Fibroblast of villous mesenchyme (primary cell): ENCODE results near the gene WWTR1. TPM values are rescaled to one million over a fixed set of nuclear protein-coding genes. Genes with fewer than 3 reads are reported as not detected.

Experiments
- DNase-seq: peaks from one replicate; pipeline ENCODE4 v3.0.0-alpha.2; 2010; ENCODE audit warnings: low read depth
- H3K4me3 ChIP-seq: 2 replicates; pipeline ENCODE4 v1.5.1; 2011; ENCODE audit warnings: low read depth, mild to moderate bottlenecking, low read length
- CTCF ChIP-seq: IDR thresholded peaks from 2 replicates; pipeline ENCODE4 v1.5.1; 2012; ENCODE audit warnings: low read depth, mild to moderate bottlenecking, low read length; ENCODE audit not compliant: insufficient read depth
- total RNA-seq: library from RNA; depleted of rRNA; stranded (reverse); fragments of >200 nt; gene quantifications from 2 replicates; pipeline ENCODE4 v1.2.3, GENCODE V29; 2012

The WWTR1 gene
- total RNA-seq, 1 donor: 37.6 TPM

DNA sequence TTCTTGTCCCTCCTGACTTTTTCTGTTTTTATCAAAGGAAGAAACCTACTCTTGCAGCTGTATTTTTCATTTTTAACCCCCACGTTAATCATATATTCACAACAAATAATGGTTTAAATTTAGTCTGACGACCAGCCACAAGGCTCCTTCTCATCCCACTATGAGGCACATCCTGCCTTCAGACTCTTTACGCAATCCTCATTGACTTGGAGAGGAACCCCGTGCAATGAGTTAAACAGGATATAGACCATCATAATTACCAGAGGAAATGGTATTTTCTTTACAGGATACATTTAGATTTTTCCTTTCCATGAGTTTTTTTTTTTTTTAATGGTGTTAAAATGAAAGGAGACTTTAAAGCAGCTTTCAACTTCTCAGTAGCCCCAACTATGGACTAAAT is 68.5 kb downstream of the WWTR1 start:
- no peak overlapping the region for H3K4me3 ChIP-seq
- peak; percentile 81 for DNase-seq
- TF ChIP-seq CTCF: no peak

GRCh38 chr3:149588909-149589308 is 68.9 kb downstream of the WWTR1 start:
- DNase-seq: no peak
- TF ChIP-seq CTCF: no peak
- H3K4me3 ChIP-seq: no peak overlapping the region

- TF ChIP-seq CTCF: no peak
- no peak overlapping the region for H3K4me3 ChIP-seq
- no peak for DNase-seq
Observed at GRCh38 chr3:149587383-149587782, 70.4 kb downstream of the WWTR1 start.

GRCh38 chr3:149586871-149587270 is 71.0 kb downstream of the WWTR1 start:
- no peak for TF ChIP-seq CTCF
- no peak for DNase-seq
- no peak overlapping the region for H3K4me3 ChIP-seq

DNA sequence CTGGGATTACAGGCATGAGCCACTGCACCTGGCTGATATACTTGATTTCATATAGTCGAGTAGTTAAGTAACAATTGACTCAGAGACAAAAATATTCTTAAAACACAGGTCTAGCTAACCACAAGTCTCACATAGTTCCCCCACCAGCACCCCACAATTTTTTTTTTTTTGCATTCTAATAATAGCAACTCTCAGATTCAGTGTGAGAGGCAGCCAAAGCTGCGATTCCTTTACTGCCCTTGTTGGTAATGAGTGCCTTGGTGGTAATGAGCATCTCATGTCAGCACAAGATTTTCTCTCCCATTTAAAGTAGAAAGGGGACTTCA is 72.5 kb downstream of the WWTR1 start:
- TF ChIP-seq CTCF: no peak
- H3K4me3 ChIP-seq: no peak overlapping the region
- DNase-seq: no peak

DNA sequence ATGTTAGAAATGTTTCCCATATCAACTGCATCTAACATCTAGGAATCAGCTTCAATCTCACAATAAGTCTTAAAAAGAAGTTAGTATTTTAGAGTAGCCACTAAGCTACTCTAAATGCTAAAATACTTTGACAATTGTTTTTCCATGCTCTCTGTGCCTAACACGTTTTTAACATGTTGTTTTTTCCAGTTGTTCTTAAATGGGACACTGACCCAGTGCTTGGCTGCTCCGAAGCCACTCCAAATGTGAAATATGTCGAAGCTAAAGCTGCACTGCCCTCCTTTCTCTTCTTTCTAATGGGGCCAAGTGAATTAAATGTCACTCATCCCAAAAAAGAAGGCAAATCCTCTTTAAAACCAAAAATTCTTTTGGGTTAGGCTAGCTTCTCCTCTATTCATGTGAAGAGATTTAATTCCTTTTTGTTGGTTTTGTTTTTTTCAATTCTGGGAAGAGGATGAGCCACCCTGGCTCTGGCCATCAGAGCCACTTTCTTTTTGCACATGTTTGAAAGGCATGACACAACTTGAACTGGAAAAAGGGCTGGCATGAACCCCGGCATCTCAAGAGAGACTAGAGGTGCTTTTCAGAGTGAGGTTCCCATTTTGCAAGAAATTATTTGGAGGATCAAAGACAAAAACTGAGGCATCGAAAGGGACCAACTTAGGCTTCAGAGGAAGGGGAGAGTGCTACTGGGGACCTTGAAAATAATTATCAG is 73.7 kb downstream of the WWTR1 start:
- no peak overlapping the region for H3K4me3 ChIP-seq
- no peak for TF ChIP-seq CTCF
- no peak for DNase-seq

DNA sequence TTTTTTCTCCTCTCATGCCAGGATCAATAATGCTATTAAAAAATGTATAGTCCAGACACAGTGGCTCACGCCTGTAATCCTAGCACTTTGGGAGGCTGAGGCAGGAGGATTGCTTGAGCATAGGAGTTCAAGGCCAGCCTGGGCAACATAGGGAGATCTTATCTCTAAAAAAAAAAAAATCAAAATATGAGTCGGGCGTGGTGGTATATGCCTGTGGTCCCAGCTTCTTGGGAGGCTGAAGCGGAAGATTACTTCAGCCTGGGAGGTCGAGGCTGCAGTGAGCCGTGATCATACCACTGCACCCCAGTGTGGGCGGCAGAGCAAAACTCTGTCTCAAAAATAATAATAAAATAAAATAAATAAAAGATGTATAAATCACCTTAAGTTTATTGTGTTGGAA is 75.4 kb downstream of the WWTR1 start:
- no peak for TF ChIP-seq CTCF
- no peak for DNase-seq
- H3K4me3 ChIP-seq: no peak overlapping the region
